ENCODE data around the gene OR5B3.
"Not testable (repeated sequence)": the region's sequence is repeated elsewhere in the genome, so short reads cannot be mapped to it uniquely, and the experiment has no call there.

OR5B3 gene

GRCh38 chr11:58406774-58407173 lies at the start of gene OR5B3:
Gene OR5B3, minus strand, starts transcription at chr11:58406874. Its CDS starts 3,465 bp downstream, at chr11:58403409.
- Histone ChIP-seq H3K4me3 (no peak within 1 kb of the TSS), H3K9me3 (no peaks in the 10 kb centered on the region), H3K4me1 (no peaks in the 10 kb centered on the region), H3K27me3 (ENCODE audit: low read depth) (no peaks in the 10 kb centered on the region), H3K36me3 (replicated peaks) (no peaks in the 10 kb centered on the region)
- DNase-seq (ENCODE audit: low spot score in 2 of 2): no peak
- in situ Hi-C loops (cut with MboI; ENCODE audit: low sequenced_read_pairs): no loop called here

GRCh38 chr11:58451585-58451984 lies 44.9 kb upstream of the OR5B3 start:
- no peak for DNase-seq (ENCODE audit: low spot score in 2 of 2)
- in situ Hi-C loops (cut with MboI; ENCODE audit: low sequenced_read_pairs): no loop called here
- no peaks in the 10 kb centered on the region for H3K9me3 ChIP-seq
- no peaks in the 10 kb centered on the region for H3K27me3 ChIP-seq (ENCODE audit: low read depth)
- no peaks in the 10 kb centered on the region for H3K36me3 ChIP-seq (replicated peaks)
- no peaks in the 10 kb centered on the region for H3K4me1 ChIP-seq
- no peak overlapping the region for H3K4me3 ChIP-seq

- Histone ChIP-seq H3K4me3 (no peak overlapping the region), H3K9me3 (no peaks in the 10 kb centered on the region), H3K4me1 (no peaks in the 10 kb centered on the region), H3K27me3 (ENCODE audit: low read depth) (no peaks in the 10 kb centered on the region), H3K36me3 (replicated peaks) (no peaks in the 10 kb centered on the region)
- in situ Hi-C loops (cut with MboI; ENCODE audit: low sequenced_read_pairs): no loop called here
- DNase-seq (ENCODE audit: low spot score in 2 of 2): no peak
Observed at GRCh38 chr11:58446294-58446693, 39.6 kb upstream of the OR5B3 start.

- H3K9me3 ChIP-seq: no peaks in the 10 kb centered on the region
- no peaks in the 10 kb centered on the region for H3K36me3 ChIP-seq (replicated peaks)
- no peaks in the 10 kb centered on the region for H3K27me3 ChIP-seq (ENCODE audit: low read depth)
- H3K4me1 ChIP-seq: no peaks in the 10 kb centered on the region
- in situ Hi-C loops (cut with MboI; ENCODE audit: low sequenced_read_pairs): no loop called here
- no peak for DNase-seq (ENCODE audit: low spot score in 2 of 2)
- no peak overlapping the region for H3K4me3 ChIP-seq
Observed at GRCh38 chr11:58444300-58444699, 37.6 kb upstream of the OR5B3 start.

GRCh38 chr11:58442136-58442535 lies 35.5 kb upstream of the OR5B3 start, which contains the start of gene OR5B12:
Gene OR5B12, minus strand, starts transcription at chr11:58442236. Its CDS starts 2,085 bp downstream, at chr11:58440151.
- no peak for DNase-seq (ENCODE audit: low spot score in 2 of 2)
- in situ Hi-C loops (cut with MboI; ENCODE audit: low sequenced_read_pairs): no loop called here
- Histone ChIP-seq H3K4me3 (no peak within 1 kb of the TSS), H3K27me3 (ENCODE audit: low read depth) (no peaks in the 10 kb centered on the region), H3K4me1 (no peaks in the 10 kb centered on the region), H3K9me3 (no peaks in the 10 kb centered on the region), H3K36me3 (replicated peaks) (no peaks in the 10 kb centered on the region)

- H3K4me1 ChIP-seq: no peaks in the 10 kb centered on the region
- no peak for DNase-seq (ENCODE audit: low spot score in 2 of 2)
- H3K36me3 ChIP-seq (replicated peaks): no peaks in the 10 kb centered on the region
- no peaks in the 10 kb centered on the region for H3K9me3 ChIP-seq
- H3K4me3 ChIP-seq: no peak overlapping the region
- in situ Hi-C loops (cut with MboI; ENCODE audit: low sequenced_read_pairs): no loop called here
- no peaks in the 10 kb centered on the region for H3K27me3 ChIP-seq (ENCODE audit: low read depth)
Observed at GRCh38 chr11:58438486-58438885, 31.8 kb upstream of the OR5B3 start.

- Histone ChIP-seq H3K36me3 (replicated peaks) (no peaks in the 10 kb centered on the region), H3K4me3 (no peak overlapping the region), H3K27me3 (ENCODE audit: low read depth) (no peaks in the 10 kb centered on the region), H3K4me1 (no peaks in the 10 kb centered on the region), H3K9me3 (no peaks in the 10 kb centered on the region)
- DNase-seq (ENCODE audit: low spot score in 2 of 2): no peak
- in situ Hi-C loops (cut with MboI; ENCODE audit: low sequenced_read_pairs): no loop called here
Observed at GRCh38 chr11:58434217-58434616, 27.5 kb upstream of the OR5B3 start.

- Histone ChIP-seq H3K9me3 (no peaks in the 10 kb centered on the region), H3K36me3 (replicated peaks) (no peaks in the 10 kb centered on the region), H3K27me3 (ENCODE audit: low read depth) (no peaks in the 10 kb centered on the region), H3K4me1 (no peaks in the 10 kb centered on the region), H3K4me3 (no peak overlapping the region)
- in situ Hi-C loops (cut with MboI; ENCODE audit: low sequenced_read_pairs): no loop called here
- DNase-seq (ENCODE audit: low spot score in 2 of 2): no peak
Observed at GRCh38 chr11:58433638-58434203, 27.0 kb upstream of the OR5B3 start.

- H3K9me3 ChIP-seq: no peaks in the 10 kb centered on the region
- in situ Hi-C loops (cut with MboI; ENCODE audit: low sequenced_read_pairs): no loop called here
- no peaks in the 10 kb centered on the region for H3K27me3 ChIP-seq (ENCODE audit: low read depth)
- no peak for DNase-seq (ENCODE audit: low spot score in 2 of 2)
- no peaks in the 10 kb centered on the region for H3K4me1 ChIP-seq
- H3K4me3 ChIP-seq: no peak overlapping the region
- no peaks in the 10 kb centered on the region for H3K36me3 ChIP-seq (replicated peaks)
Observed at GRCh38 chr11:58429273-58429672, 22.6 kb upstream of the OR5B3 start.

GRCh38 chr11:58428021-58428420 lies 21.3 kb upstream of the OR5B3 start, which contains the start of gene OR5B2:
Gene OR5B2, minus strand, starts transcription at chr11:58428121. Its CDS starts 4,860 bp downstream, at chr11:58423261.
- Histone ChIP-seq H3K27me3 (ENCODE audit: low read depth) (no peaks in the 10 kb centered on the region), H3K4me3 (no peak within 1 kb of the TSS), H3K9me3 (no peaks in the 10 kb centered on the region), H3K36me3 (replicated peaks) (no peaks in the 10 kb centered on the region), H3K4me1 (no peaks in the 10 kb centered on the region)
- in situ Hi-C loops (cut with MboI; ENCODE audit: low sequenced_read_pairs): no loop called here
- no peak for DNase-seq (ENCODE audit: low spot score in 2 of 2)

- H3K27me3 ChIP-seq (ENCODE audit: low read depth); H3K36me3 ChIP-seq (replicated peaks); H3K4me1 ChIP-seq; H3K9me3 ChIP-seq; in situ Hi-C loops (cut with MboI; ENCODE audit: low sequenced_read_pairs); DNase-seq (ENCODE audit: low spot score in 2 of 2); H3K4me3 ChIP-seq: not testable (repeated sequence)
Observed at GRCh38 chr11:58399622-58400021, 7.1 kb downstream of the OR5B3 start.

GRCh38 chr11:58395581-58395980 lies 11.1 kb downstream of the OR5B3 start:
- no peak for DNase-seq (ENCODE audit: low spot score in 2 of 2)
- in situ Hi-C loops (cut with MboI; ENCODE audit: low sequenced_read_pairs): no loop called here
- Histone ChIP-seq H3K27me3 (ENCODE audit: low read depth) (no peaks in the 10 kb centered on the region), H3K4me1 (no peaks in the 10 kb centered on the region), H3K9me3 (no peaks in the 10 kb centered on the region), H3K36me3 (replicated peaks) (no peaks in the 10 kb centered on the region), H3K4me3 (no peak overlapping the region)

- no peak overlapping the region for H3K4me3 ChIP-seq
- in situ Hi-C loops (cut with MboI; ENCODE audit: low sequenced_read_pairs): no loop called here
- H3K27me3 ChIP-seq (ENCODE audit: low read depth): no peaks in the 10 kb centered on the region
- no peaks in the 10 kb centered on the region for H3K4me1 ChIP-seq
- H3K36me3 ChIP-seq (replicated peaks): no peaks in the 10 kb centered on the region
- DNase-seq (ENCODE audit: low spot score in 2 of 2): no peak
- no peaks in the 10 kb centered on the region for H3K9me3 ChIP-seq
Observed at GRCh38 chr11:58394195-58394594, 12.5 kb downstream of the OR5B3 start.

GRCh38 chr11:58392746-58393145 lies 13.9 kb downstream of the OR5B3 start:
- no peak for DNase-seq (ENCODE audit: low spot score in 2 of 2)
- Histone ChIP-seq H3K36me3 (replicated peaks) (no peaks in the 10 kb centered on the region), H3K4me3 (no peak overlapping the region), H3K4me1 (no peaks in the 10 kb centered on the region), H3K9me3 (no peaks in the 10 kb centered on the region), H3K27me3 (ENCODE audit: low read depth) (no peaks in the 10 kb centered on the region)
- in situ Hi-C loops (cut with MboI; ENCODE audit: low sequenced_read_pairs): no loop called here

- Histone ChIP-seq H3K4me1 (no peaks in the 10 kb centered on the region), H3K4me3 (no peak overlapping the region), H3K9me3 (no peaks in the 10 kb centered on the region), H3K36me3 (replicated peaks) (no peaks in the 10 kb centered on the region), H3K27me3 (ENCODE audit: low read depth) (no peaks in the 10 kb centered on the region)
- DNase-seq (ENCODE audit: low spot score in 2 of 2): no peak
- in situ Hi-C loops (cut with MboI; ENCODE audit: low sequenced_read_pairs): no loop called here
Observed at GRCh38 chr11:58391879-58392278, 14.8 kb downstream of the OR5B3 start.
